Fibroblast of the aortic adventitia (primary cell): ENCODE measurements around the gene NCAPH2. TPM values are rescaled to one million over a fixed set of nuclear protein-coding genes. Genes with fewer than 3 reads are reported as not detected.
"Not testable (repeated sequence)": the region's sequence is repeated elsewhere in the genome, so short reads cannot be mapped to it uniquely, and the experiment has no call there.

Experiments used
- DNase-seq: peaks from one replicate; pipeline ENCODE4 v3.0.0-alpha.2; 2010; ENCODE audit warnings: low read depth
- H3K4me3 ChIP-seq: 2 replicates; pipeline ENCODE4 v1.5.1; 2011; ENCODE audit warnings: low read depth, mild to moderate bottlenecking, control low read depth, low read length, moderate library complexity
- total RNA-seq: library from RNA; depleted of rRNA; stranded (reverse); fragments of >200 nt; gene quantifications from 2 replicates; pipeline ENCODE4 v1.2.3, GENCODE V29; 2012; ENCODE audit warnings: low replicate concordance
- TF ChIP-seq, protein P1 (sequence below): IDR thresholded peaks from 2 replicates; pipeline ENCODE4 v1.5.1; 2011; ENCODE audit warnings: mild to moderate bottlenecking, low read length, control low read depth, inconsistent platforms; ENCODE audit not compliant: insufficient read depth

NCAPH2 gene
- total RNA-seq, 1 donor = 49.1 TPM

DNA sequence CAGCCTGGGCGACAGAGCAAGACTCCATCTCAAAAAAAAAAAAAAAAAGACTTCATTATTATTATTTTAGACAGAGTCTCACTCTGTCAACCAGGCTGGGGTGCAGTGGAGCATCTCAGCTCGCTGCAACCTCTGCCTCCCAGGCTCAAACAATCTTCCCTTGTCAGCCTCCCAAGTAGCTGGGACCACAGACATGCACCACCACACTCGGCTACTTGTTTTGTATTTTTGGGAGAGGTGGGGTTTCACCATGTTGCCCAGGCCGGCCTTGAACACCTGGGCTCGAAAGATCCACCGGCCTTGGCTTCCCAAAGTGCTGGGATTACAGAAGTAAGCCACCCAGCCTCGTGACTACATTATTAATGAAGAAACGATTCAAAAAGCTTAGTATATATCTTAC is 27.1 kb downstream of the NCAPH2 start:
- TF ChIP-seq, protein P1, sequence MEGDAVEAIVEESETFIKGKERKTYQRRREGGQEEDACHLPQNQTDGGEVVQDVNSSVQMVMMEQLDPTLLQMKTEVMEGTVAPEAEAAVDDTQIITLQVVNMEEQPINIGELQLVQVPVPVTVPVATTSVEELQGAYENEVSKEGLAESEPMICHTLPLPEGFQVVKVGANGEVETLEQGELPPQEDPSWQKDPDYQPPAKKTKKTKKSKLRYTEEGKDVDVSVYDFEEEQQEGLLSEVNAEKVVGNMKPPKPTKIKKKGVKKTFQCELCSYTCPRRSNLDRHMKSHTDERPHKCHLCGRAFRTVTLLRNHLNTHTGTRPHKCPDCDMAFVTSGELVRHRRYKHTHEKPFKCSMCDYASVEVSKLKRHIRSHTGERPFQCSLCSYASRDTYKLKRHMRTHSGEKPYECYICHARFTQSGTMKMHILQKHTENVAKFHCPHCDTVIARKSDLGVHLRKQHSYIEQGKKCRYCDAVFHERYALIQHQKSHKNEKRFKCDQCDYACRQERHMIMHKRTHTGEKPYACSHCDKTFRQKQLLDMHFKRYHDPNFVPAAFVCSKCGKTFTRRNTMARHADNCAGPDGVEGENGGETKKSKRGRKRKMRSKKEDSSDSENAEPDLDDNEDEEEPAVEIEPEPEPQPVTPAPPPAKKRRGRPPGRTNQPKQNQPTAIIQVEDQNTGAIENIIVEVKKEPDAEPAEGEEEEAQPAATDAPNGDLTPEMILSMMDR = no peak
- no peak for DNase-seq
- no peak overlapping the region for H3K4me3 ChIP-seq

DNA sequence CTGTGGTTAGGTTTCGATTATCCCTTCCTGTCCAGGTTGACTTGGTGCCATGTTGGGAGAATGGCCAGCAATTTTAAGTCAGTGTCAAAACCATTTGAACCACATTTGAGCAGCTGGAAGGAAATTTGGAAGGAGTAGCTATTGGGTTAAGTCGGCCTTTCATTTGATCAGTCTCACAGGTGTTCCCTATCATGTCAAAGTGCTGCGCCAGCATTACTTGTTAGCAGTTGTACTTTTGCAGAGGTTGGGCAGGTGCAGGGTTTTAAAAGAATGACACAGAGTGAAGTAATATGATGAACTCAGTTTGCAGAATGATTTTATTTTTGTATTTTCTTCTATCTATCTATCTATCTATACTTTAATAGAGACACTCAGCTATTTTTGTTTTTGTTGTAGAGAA is 28.2 kb downstream of the NCAPH2 start:
- TF ChIP-seq, protein P1 = no peak
- DNase-seq = no peak

DNA sequence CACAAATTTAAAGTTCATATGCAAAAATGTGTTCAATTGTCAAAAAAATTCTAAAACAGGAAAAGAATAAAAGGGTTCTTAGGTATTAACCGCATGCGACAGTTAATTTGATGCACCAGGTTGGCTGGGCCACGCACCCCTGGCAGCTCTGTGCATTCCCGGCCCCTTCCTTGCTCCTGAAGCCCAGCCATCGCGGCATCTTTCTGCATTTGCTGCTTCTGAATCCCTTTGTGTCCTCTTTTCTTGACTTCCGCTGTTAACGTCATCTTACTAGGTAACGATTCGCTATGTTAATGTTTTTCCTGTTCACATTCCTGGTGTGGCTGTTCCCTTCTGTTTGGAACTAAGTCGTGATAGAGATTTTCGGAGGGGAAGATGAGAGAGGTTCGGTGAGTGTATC is 29.7 kb downstream of the NCAPH2 start:
- TF ChIP-seq, protein P1 = no peak
- no peak overlapping the region for H3K4me3 ChIP-seq
- DNase-seq = no peak

More for the DNA sequence above, 28.2 kb downstream of the NCAPH2 start:
- H3K4me3 ChIP-seq = no peak overlapping the region

DNA sequence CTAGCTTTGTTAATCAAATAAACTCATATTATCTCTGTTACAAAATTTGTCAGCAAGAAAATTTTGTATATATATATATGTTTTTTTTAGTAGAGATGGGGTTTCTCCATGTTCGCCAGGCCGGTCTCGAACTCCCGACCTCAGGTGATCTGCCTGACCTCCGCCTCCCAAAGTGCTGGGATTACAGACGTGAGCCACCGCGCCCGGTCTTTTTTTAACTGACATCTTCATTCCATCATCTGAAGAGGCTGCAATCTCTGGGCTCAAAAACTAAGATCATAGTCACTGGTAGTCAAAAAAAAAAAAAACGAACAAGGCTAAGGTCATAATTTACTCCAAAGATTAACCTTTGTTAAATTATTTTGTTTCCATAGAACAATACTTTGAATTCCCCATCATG is 32.4 kb downstream of the NCAPH2 start:
- DNase-seq = no peak
- no peak overlapping the region for H3K4me3 ChIP-seq
- TF ChIP-seq, protein P1 = no peak

DNA sequence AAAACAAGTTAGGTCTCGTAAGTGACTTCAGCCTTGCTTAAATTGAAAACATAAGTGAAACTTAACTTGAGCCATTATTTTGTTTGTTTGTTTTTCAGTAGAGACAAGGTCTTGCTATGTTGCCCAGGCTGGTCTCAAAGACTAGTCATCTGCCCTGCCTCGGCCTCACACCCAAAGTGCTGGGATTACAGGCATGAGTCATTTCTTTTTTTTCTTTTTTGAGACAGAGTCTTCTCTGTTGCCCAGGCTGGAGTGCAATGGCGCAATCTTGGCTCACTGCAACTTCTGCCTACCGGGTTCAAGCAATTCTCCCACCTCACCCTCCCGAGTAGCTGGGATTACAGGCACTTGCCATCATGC is 33.6 kb downstream of the NCAPH2 start:
- not testable (repeated sequence) for H3K4me3 ChIP-seq
- DNase-seq = peak; percentile 88

GRCh38 chr22:50542416-50542927 is 34.4 kb downstream of the NCAPH2 start:
- H3K4me3 ChIP-seq = no peak overlapping the region
- TF ChIP-seq, protein P1 = peak; percentile 5
- no peak for DNase-seq

DNA sequence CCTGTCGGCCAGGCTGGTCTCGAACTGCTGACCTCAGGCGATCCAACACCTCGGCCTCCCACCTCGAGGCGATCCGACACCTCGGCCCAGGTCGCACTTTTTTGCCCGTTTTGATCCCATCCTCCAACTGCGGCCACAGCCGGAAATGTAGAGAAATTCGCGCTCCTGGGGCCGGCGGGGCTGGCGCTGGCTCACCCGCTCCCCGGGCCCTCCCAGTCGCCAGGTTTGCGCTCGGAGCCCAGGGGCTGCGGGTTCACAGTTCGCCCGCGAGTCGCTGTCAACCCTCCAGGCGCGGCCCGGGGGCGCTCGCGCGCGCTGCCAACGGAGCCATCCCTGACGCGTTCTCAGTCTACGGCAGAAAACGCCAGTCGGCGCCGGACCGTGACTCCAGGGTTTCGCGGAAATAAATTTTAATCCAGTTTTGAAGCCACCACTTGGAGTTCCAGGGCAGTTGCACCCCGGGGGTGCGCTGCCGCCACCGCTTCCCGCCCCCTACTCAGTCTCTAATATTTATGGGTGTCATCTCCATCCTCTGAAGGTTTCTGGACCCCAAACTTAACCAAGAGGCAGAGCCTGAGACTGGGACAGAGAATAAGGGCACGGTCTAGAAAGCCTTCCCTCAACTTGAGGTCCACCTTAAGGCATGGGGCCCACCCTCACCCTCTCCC is 36.2 kb downstream of the NCAPH2 start:
- TF ChIP-seq, protein P1 = peak; percentile 47
- DNase-seq = peak; percentile 53
- H3K4me3 ChIP-seq = peak overlapping the region; percentile 5
